Measurements from ENCODE around the gene ULK2.

GRCh38 chr17:19728084-19728495 is 139.6 kb downstream of the ULK2 start:
- no peak for TF ChIP-seq EZH2phosphoT487 (IDR thresholded peaks at IDR 0.05; ENCODE audit: insufficient read depth, low read depth)
- no peak for TF ChIP-seq EZH2 (IDR thresholded peaks at IDR 0.05; ENCODE audit: insufficient read depth, poor library complexity, severe bottlenecking)
